Ascending aorta (tissue), 2 donors: ENCODE data around the gene ADGRG4. TPM values are rescaled to one million over a fixed set of nuclear protein-coding genes. Genes with fewer than 3 reads are reported as not detected.
"Not testable (repeated sequence)": the region's sequence is repeated elsewhere in the genome, so short reads cannot be mapped to it uniquely, and the experiment has no call there.

Source experiments
- DNase-seq, 2 donors: peaks; one replicate each; pipeline ENCODE4 v3.0.0-alpha.2; 2019; ENCODE audit warnings: low spot score in 2 of 2
- H3K27ac ChIP-seq, 2 donors: fragments of 200-600 bp; sonication (generic); one replicate each; pipeline ENCODE4 v1.5.1; 2016 to 2017; ENCODE audit warnings: mild to moderate bottlenecking in 1 of 2
- H3K27me3 ChIP-seq: fragments of 200-600 bp; sonication (generic); one replicate; pipeline ENCODE4 v1.5.1; 2017
- H3K36me3 ChIP-seq, 2 donors: fragments of 200-600 bp; sonication (generic); one replicate each; pipeline ENCODE4 v1.5.1; 2016
- H3K4me1 ChIP-seq, 2 donors: fragments of 200-600 bp; sonication (generic); one replicate each; pipeline ENCODE4 v1.5.1; 2016 to 2017; ENCODE audit warnings: mild to moderate bottlenecking in 1 of 2
- H3K4me3 ChIP-seq, 2 donors: fragments of 200-600 bp; sonication (generic); one replicate each; pipeline ENCODE4 v1.5.1; 2016 to 2017; ENCODE audit warnings: mild to moderate bottlenecking in 1 of 2
- H3K9me3 ChIP-seq, 2 donors: fragments of 200-600 bp; sonication (generic); one replicate each; pipeline ENCODE4 v1.5.1; 2016
- intact Hi-C: fragments of 100-400 bp; cut with DNase I; formaldehyde crosslinking; loops from one replicate; pipeline ENCODE4 v1.15.1; 2023
- total RNA-seq: library from RNA; depleted of rRNA; stranded (reverse); fragments of >200 nt; gene quantifications from one replicate; pipeline ENCODE4 v1.1.0, GENCODE V29; 2016
- TF ChIP-seq, protein P1 (sequence below), 3 experiments: fragments of 200-600 bp in 2 of 3; fragments of 450-650 bp in 1 of 3; sonication (generic) in 2 of 3; IDR thresholded peaks; one replicate each; pipeline ENCODE4 v1.5.1; 2016 to 2019; ENCODE audit warnings: antibody characterized with exemption in 3 of 3, mild to moderate bottlenecking in 1 of 3, moderate library complexity in 1 of 3

ADGRG4 gene
- total RNA-seq, 1 donor from 2014 or later, result 0.75 TPM

DNA sequence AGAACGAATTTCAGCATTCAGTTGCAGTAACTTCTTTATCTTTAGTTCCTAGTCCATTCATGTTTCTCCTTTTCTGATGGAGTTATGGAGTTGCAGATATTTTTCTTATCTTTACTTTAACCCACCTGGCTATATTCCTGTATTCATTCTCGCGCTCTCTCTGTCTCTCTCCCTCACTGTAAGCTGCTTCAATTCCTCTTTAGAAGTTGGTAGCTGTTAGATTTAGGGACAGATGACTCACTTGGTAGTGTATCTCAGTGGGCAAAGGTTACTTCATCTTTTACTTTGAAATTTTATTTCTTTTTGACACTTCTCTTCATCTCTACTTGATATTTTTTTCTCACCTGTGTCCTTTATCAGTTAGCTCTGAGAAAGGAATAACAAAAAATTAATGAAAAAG is 137.4 kb downstream of the ADGRG4 start:
- TF ChIP-seq, protein P1, sequence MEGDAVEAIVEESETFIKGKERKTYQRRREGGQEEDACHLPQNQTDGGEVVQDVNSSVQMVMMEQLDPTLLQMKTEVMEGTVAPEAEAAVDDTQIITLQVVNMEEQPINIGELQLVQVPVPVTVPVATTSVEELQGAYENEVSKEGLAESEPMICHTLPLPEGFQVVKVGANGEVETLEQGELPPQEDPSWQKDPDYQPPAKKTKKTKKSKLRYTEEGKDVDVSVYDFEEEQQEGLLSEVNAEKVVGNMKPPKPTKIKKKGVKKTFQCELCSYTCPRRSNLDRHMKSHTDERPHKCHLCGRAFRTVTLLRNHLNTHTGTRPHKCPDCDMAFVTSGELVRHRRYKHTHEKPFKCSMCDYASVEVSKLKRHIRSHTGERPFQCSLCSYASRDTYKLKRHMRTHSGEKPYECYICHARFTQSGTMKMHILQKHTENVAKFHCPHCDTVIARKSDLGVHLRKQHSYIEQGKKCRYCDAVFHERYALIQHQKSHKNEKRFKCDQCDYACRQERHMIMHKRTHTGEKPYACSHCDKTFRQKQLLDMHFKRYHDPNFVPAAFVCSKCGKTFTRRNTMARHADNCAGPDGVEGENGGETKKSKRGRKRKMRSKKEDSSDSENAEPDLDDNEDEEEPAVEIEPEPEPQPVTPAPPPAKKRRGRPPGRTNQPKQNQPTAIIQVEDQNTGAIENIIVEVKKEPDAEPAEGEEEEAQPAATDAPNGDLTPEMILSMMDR (IDR thresholded peaks at IDR 0.05), result no peak
- intact Hi-C loops, result no loop called here

DNA sequence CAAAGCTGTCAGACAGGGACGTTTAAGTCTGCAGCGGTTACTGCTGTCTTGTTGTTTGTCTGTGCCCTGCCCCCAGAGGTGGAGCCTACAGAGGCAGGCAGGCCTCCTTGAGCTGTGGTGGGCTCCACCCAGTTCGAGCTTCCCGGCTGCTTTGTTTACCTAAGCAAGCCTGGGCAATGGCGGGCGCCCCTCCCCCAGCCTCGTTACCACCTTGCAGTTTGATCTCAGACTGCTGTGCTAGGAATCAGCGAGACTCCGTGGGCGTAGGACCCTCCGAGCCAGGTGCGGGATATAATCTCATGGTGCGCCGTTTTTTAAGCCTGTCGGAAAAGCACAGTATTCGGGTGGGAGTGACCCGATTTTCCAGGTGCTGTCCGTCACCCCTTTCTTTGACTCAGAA is 144.9 kb downstream of the ADGRG4 start:
- intact Hi-C loops, DNase-seq, H3K9me3 ChIP-seq, H3K27me3 ChIP-seq, H3K4me1 ChIP-seq, H3K4me3 ChIP-seq, H3K36me3 ChIP-seq, H3K27ac ChIP-seq: not testable (repeated sequence)

More for the DNA sequence above, 137.4 kb downstream of the ADGRG4 start:
- Histone ChIP-seq H3K4me3 (no peak overlapping the region), H3K9me3 (no peaks in the 10 kb centered on the region), H3K27me3 (no peaks in the 10 kb centered on the region), H3K27ac (no peak overlapping the region), H3K4me1 (no peaks in the 10 kb centered on the region), H3K36me3 (no peaks in the 10 kb centered on the region)
- DNase-seq, result no peak

DNA sequence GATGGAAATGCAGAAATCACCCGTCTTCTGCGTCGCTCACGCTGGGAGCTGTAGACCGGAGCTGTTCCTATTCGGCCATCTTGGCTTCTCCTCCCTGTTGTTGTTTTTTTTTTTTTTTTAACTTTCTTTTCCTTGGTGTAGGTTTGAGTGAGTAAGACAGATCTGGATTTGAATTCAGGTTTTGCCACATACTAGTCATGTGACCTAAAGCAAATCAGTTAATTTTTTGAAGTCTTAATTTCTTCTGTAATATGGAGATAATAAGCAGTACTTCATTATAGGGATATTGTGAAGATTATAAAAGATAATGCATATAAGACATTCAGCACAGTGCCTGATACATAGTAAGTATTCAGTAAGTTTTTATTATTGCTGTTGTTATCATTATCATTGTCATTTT is 145.4 kb downstream of the ADGRG4 start:
- TF ChIP-seq, protein P1 (IDR thresholded peaks at IDR 0.05), result no peak
- no peaks in the 10 kb centered on the region for H3K9me3 ChIP-seq
- intact Hi-C loops, result no loop called here

DNA sequence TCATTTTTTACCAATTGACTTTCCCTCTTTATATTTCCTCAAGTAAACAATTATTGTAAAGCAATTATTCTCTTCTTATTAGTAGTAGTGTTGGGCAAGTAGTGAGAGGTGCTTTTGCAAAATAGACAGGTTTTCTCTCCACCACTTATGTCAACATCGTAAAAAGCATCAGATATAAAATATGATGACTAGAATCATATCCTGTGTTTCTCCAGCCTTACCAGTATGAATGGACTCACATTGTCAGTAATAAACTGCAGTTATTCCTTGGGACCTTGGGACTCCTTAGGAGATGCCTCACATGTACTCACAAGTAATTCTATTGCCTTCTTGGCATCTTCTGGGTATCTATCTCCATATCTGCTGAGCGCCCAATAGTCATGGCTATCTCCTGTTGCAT is 146.5 kb downstream of the ADGRG4 start:
- no peaks in the 10 kb centered on the region for H3K4me1 ChIP-seq
- no peak overlapping the region for H3K4me3 ChIP-seq
- TF ChIP-seq, protein P1 (IDR thresholded peaks at IDR 0.05), result no peak
- intact Hi-C loops, result no loop called here
- H3K27ac ChIP-seq, result no peak overlapping the region
- H3K9me3 ChIP-seq, result no peaks in the 10 kb centered on the region
- no peak for DNase-seq
- H3K36me3 ChIP-seq, result no peaks in the 10 kb centered on the region
- no peaks in the 10 kb centered on the region for H3K27me3 ChIP-seq

More for the DNA sequence above, 145.4 kb downstream of the ADGRG4 start:
- H3K4me3 ChIP-seq, result no peak overlapping the region
- no peaks in the 10 kb centered on the region for H3K36me3 ChIP-seq
- no peak for DNase-seq
- H3K27me3 ChIP-seq, result no peaks in the 10 kb centered on the region
- H3K27ac ChIP-seq, result no peak overlapping the region
- H3K4me1 ChIP-seq, result no peaks in the 10 kb centered on the region

DNA sequence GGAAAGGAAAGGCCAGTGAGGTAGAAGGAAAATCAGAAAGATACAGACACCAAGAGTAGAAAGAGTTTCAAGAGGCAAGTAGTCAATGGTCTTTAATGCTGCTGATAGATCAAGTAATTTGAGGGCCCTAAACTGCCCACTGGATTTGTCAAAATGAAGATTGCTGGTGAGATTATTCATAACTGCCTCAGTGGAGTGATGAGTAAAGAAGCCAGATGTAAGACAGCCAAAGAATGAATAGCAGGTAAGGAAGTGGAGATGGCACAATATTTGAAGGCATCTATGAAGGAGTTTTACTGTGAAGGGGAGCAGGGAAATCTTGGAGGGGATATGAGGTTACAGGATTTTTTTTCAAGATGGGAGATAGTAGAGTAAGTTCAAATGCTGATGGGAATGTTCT is 147.2 kb downstream of the ADGRG4 start:
- Histone ChIP-seq H3K27me3 (no peaks in the 10 kb centered on the region), H3K27ac (no peak overlapping the region), H3K9me3 (no peaks in the 10 kb centered on the region), H3K36me3 (no peaks in the 10 kb centered on the region), H3K4me1 (no peaks in the 10 kb centered on the region), H3K4me3 (no peak overlapping the region)
- TF ChIP-seq, protein P1 (IDR thresholded peaks at IDR 0.05), result no peak
- no peak for DNase-seq
- intact Hi-C loops, result no loop called here

DNA sequence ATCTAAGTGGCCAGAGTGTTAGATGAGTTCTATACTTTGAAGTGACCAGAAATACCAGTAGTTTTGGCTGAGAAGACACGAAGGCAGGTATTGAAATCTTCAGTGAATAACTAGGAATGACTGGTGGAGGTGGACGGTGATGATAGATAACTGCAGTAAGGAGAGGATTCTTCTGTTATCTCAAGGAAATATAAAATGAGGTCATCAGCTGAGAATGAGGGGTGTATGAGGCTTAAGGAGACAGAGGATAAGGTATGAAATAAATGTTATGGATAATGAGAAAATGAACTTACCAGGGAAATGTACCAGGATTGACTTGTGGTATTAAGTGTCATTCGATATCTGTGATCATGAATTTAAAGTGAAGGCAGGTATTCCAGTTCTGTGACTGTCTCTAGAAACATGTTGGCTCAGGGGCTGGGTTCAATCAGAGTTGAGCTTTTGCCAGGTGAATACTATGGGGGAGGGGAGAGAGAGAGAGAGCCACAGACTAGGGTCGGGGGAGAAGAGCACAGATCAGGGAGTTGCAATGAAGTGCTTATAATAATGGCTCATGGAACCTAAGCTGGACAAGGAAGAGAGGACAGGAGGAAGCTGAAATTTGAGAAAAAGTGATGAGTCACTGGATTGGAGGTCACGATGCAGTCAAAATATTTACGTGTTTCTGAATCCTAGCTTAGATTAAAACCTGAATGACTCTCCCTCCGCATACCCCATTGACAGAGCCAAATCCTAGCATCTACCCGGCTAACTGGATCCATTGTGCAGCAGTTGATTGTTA is 149.5 kb downstream of the ADGRG4 start:
- TF ChIP-seq, protein P1 (IDR thresholded peaks at IDR 0.05), result no peak
- H3K36me3 ChIP-seq, result no peaks in the 10 kb centered on the region
- no peaks in the 10 kb centered on the region for H3K4me1 ChIP-seq
- no peaks in the 10 kb centered on the region for H3K27me3 ChIP-seq
- no peaks in the 10 kb centered on the region for H3K9me3 ChIP-seq
- no peak overlapping the region for H3K4me3 ChIP-seq
- H3K27ac ChIP-seq, result no peak overlapping the region
- DNase-seq, result no peak
- intact Hi-C loops, result no loop called here
